Astrocyte of the cerebellum (primary cell): ENCODE data around the gene RAB11FIP4.

Source experiments
- DNase-seq: peaks from one replicate; pipeline ENCODE4 v3.0.0-alpha.2; 2011; ENCODE audit warnings: low read depth
- H3K4me3 ChIP-seq: 2 replicates; pipeline ENCODE4 v1.5.1; 2011; ENCODE audit warnings: mild to moderate bottlenecking, low read depth, low read length, moderate library complexity
- in situ Hi-C: cut with HindIII; loops from 2 replicates; pipeline ENCODE4 v1.10.0; 2017; ENCODE audit warnings: low sequenced_read_pairs
- TF ChIP-seq, protein P1 (sequence below): IDR thresholded peaks from 2 replicates; pipeline ENCODE4 v1.5.1; 2012; ENCODE audit warnings: low read length, low read depth, moderate library complexity, mild to moderate bottlenecking; ENCODE audit errors: missing control alignments

Gene RAB11FIP4

DNA sequence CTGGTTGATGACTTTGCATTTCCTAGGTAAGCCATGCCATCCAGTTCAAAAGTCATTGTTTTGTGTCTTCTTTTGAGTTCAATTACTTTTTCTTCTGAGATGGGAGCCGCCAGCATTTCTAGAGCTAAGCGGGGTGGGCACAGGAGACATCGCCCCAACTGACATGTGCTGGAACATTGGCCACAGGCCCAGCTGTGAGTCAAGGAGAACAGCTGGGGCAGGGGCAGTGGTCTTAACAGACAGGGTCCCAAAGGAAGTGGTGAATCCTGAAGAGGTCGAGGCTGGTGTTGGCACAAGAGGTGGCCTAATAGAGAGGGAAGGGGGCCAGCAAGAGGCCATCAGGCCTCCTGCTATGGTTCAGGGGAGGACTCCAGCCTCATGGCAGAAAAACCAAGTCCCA is 17.1 kb downstream of the RAB11FIP4 start:
- no peak for DNase-seq
- in situ Hi-C loops, result no loop called here
- no peak overlapping the region for H3K4me3 ChIP-seq
- TF ChIP-seq, protein P1, sequence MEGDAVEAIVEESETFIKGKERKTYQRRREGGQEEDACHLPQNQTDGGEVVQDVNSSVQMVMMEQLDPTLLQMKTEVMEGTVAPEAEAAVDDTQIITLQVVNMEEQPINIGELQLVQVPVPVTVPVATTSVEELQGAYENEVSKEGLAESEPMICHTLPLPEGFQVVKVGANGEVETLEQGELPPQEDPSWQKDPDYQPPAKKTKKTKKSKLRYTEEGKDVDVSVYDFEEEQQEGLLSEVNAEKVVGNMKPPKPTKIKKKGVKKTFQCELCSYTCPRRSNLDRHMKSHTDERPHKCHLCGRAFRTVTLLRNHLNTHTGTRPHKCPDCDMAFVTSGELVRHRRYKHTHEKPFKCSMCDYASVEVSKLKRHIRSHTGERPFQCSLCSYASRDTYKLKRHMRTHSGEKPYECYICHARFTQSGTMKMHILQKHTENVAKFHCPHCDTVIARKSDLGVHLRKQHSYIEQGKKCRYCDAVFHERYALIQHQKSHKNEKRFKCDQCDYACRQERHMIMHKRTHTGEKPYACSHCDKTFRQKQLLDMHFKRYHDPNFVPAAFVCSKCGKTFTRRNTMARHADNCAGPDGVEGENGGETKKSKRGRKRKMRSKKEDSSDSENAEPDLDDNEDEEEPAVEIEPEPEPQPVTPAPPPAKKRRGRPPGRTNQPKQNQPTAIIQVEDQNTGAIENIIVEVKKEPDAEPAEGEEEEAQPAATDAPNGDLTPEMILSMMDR, result no peak

DNA sequence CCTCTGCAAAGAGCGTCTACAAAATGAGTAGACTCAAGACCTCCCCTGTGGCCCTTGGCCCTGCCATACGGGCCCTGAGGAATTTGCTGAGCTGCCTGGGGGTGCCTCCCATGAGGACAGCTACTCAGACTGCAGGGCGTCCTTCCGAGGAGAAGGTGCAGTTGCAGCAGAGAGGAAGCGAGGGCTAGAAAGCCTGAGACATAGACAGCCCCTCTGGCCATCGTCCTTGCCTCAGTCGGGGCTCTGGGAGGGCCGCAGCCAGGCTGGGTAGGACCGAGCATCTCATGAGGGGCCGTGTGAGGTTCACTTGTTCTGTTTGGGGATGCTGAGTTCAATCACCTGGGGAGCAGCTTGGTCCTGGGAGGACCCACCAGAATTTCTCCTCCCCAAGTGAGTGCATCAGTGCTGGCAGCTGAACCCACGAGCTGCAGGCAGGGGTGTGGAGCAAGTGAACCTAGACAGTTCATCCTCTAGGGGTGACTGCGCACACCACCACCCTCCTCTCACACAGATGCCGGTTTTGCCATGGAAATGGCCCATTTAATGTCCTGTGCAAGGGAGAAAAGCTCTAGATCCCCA is 20.3 kb downstream of the RAB11FIP4 start:
- DNase-seq, result no peak
- TF ChIP-seq, protein P1, result no peak
- in situ Hi-C loops, result no loop called here
- H3K4me3 ChIP-seq, result no peak overlapping the region

DNA sequence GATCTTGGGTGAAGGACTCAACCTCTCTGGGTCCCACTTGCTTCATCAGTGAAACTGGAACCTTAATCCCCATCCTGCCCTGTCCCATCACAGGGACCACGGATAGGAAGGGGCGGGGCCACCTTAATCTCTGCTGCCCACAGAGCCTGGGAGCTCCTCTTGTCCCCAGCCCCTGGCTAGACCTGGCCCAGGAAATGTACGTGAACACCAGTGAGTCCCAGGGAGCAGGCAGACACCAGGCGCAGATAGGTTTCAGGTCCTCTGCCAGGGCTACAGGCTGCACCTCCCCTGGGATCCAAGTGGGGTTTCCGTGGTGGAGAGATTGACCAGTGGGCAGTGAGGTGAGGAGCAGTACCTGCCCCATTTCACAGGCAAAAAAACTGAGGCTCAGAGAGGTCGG is 21.0 kb downstream of the RAB11FIP4 start:
- H3K4me3 ChIP-seq, result no peak overlapping the region
- in situ Hi-C loops, result no loop called here
- DNase-seq, result no peak
- TF ChIP-seq, protein P1, result no peak

DNA sequence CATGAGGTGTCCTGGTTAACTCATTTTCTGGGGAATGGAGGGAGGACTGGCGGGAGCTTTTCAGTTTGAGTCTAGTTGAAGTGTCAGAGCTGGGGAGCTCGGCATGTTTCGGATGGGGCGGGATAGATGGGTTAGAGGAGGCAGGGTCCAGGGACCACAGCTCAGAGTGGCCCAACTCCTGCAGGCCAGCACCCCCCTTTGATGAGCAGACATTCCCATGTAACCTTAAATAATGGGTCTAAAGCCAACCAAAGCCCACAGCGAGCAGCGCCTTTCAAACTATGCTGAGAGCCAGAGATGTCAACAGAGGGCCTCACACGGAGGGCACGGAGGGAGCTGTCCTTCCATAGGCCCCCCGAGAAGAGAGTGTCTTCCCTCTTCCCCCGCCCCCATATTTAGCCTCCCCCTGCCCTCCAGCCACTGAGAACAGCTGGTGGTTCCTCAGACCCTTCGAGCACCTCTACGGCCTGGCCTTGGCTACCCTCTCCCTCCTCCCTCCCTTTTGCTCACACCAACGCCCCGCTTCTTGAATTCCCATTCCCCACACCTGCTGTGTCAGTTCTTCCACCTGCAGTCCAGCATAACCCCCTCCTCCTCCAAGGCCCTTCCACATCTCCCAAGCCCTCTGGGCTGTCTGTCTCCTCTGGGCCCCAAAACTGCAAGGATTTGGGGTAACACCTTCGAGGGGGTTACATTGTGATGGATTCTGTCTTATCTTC is 21.8 kb downstream of the RAB11FIP4 start:
- no peak for DNase-seq
- no peak overlapping the region for H3K4me3 ChIP-seq
- in situ Hi-C loops, result no loop called here
- TF ChIP-seq, protein P1, result no peak

DNA sequence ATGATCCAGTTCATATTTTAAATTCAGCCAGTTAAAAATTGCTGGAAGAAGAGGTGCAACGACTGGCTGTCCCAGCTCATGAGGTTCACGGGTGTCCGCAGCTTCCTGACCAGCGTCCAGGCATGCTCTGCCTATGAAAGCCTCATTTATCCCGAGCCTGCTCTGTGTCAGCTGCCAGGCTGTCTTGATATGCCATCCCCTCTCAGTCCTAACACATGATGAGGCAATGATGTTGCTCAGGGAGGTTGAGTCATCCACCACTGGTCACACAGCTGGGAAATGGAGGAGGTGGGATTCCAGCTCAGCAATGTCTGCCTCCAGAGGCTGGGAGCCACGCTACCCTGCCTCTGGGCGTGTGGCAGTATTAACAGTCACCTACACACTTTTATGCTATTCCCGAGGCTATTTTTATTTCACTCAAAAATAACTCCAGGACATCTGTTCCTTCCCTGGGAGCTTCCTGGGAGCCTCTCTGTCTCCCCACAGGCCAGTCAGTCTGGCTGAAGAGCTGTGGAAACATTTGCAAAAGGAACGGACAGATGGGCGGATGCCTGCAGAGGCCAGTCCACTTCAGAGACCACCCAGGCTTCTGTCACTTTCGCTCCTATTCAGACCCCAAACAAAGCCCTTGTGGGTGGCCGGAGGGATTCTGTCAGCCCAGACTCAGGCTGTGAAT is 22.5 kb downstream of the RAB11FIP4 start:
- no peak overlapping the region for H3K4me3 ChIP-seq
- in situ Hi-C loops, result no loop called here
- TF ChIP-seq, protein P1, result no peak
- DNase-seq, result no peak

DNA sequence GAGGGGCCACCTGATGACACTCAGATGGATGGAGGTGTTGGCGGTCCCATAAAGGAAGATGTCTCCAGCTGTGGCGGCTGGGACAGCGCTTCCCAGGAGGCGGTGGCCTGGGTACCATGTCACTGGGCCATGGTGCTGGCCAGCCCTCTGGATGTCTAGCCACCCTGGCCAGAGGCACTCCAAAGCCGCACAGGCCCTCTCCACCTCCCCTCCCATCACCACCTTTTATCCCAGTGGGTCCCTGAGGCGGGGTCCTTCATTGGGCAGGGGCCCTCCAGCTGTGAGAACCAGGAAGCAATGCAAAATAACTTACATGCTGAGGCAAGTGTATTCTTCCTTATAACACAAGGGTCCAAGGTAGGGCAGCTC is 23.1 kb downstream of the RAB11FIP4 start:
- in situ Hi-C loops, result no loop called here
- TF ChIP-seq, protein P1, result no peak
- DNase-seq, result no peak
- H3K4me3 ChIP-seq, result no peak overlapping the region
